ENCODE measurements around the gene GRIN1.
A peak's percentile ranks its signal among the peaks of the same experiment; 100 is the strongest.
"Not testable (repeated sequence)": the region's sequence is repeated elsewhere in the genome, so short reads cannot be mapped to it uniquely, and the experiment has no call there.

The GRIN1 gene

GRCh38 chr9:137128862-137129455, 10.0 kb upstream of the GRIN1 start:
- no peaks in the 10 kb centered on the region for H3K9me3 ChIP-seq (ENCODE audit: low read length)
- H3K4me1 ChIP-seq (ENCODE audit: insufficient read depth, low read length): peaks cover 12% of the 10 kb centered on the region
- no peaks in the 10 kb centered on the region for H3K27me3 ChIP-seq (ENCODE audit: insufficient read depth, low read length)
- peak overlapping the region; percentile 23 for H2AFZ ChIP-seq (ENCODE audit: low read depth, low read length)
- no peaks in the 10 kb centered on the region for H3K36me3 ChIP-seq (ENCODE audit: insufficient read depth, low read length)
- peak overlapping the region; percentile 86 for H3K4me3 ChIP-seq (ENCODE audit: low read length)

GRCh38 chr9:137129456-137130175, 9.3 kb upstream of the GRIN1 start:
- H3K4me3 ChIP-seq (ENCODE audit: low read length): peak overlapping the region; percentile 86
- peaks cover 12% of the 10 kb centered on the region for H3K4me1 ChIP-seq (ENCODE audit: insufficient read depth, low read length)
- H3K9me3 ChIP-seq (ENCODE audit: low read length): no peaks in the 10 kb centered on the region
- H3K36me3 ChIP-seq (ENCODE audit: insufficient read depth, low read length): no peaks in the 10 kb centered on the region
- peak overlapping the region; percentile 23 for H2AFZ ChIP-seq (ENCODE audit: low read depth, low read length)
- H3K27me3 ChIP-seq (ENCODE audit: insufficient read depth, low read length): no peaks in the 10 kb centered on the region

GRCh38 chr9:137130176-137130755, 8.7 kb upstream of the GRIN1 start:
- H3K4me1 ChIP-seq (ENCODE audit: insufficient read depth, low read length): peaks cover 12% of the 10 kb centered on the region
- H3K4me3 ChIP-seq (ENCODE audit: low read length): peak overlapping the region; percentile 86
- H3K27me3 ChIP-seq (ENCODE audit: insufficient read depth, low read length): no peaks in the 10 kb centered on the region
- peak overlapping the region; percentile 23 for H2AFZ ChIP-seq (ENCODE audit: low read depth, low read length)
- no peaks in the 10 kb centered on the region for H3K9me3 ChIP-seq (ENCODE audit: low read length)
- H3K36me3 ChIP-seq (ENCODE audit: insufficient read depth, low read length): no peaks in the 10 kb centered on the region

- Histone ChIP-seq H3K9me3 (ENCODE audit: low read length) (no peaks in the 10 kb centered on the region), H3K4me3 (ENCODE audit: low read length) (no peak overlapping the region), H3K36me3 (ENCODE audit: insufficient read depth, low read length) (no peaks in the 10 kb centered on the region), H3K4me1 (ENCODE audit: insufficient read depth, low read length) (peaks cover 3% of the 10 kb centered on the region), H3K27me3 (ENCODE audit: insufficient read depth, low read length) (peaks cover 33% of the 10 kb centered on the region), H2AFZ (ENCODE audit: low read depth, low read length) (no peak overlapping the region)
These were observed 4.8 kb upstream of the GRIN1 start for GRCh38 chr9:137134191-137134590.

- H3K4me1 ChIP-seq (ENCODE audit: insufficient read depth, low read length); H3K4me3 ChIP-seq (ENCODE audit: low read length); H2AFZ ChIP-seq (ENCODE audit: low read depth, low read length); H3K36me3 ChIP-seq (ENCODE audit: insufficient read depth, low read length); H3K9me3 ChIP-seq (ENCODE audit: low read length): not testable (repeated sequence)
- peaks cover 43% of the 10 kb centered on the region for H3K27me3 ChIP-seq (ENCODE audit: insufficient read depth, low read length)
These were observed 3.8 kb upstream of the GRIN1 start for GRCh38 chr9:137135154-137135553.

- Histone ChIP-seq H3K27me3 (ENCODE audit: insufficient read depth, low read length) (peaks cover 55% of the 10 kb centered on the region), H3K4me1 (ENCODE audit: insufficient read depth, low read length) (peaks cover 3% of the 10 kb centered on the region), H3K4me3 (ENCODE audit: low read length) (no peak overlapping the region), H2AFZ (ENCODE audit: low read depth, low read length) (no peak overlapping the region), H3K36me3 (ENCODE audit: insufficient read depth, low read length) (no peaks in the 10 kb centered on the region), H3K9me3 (ENCODE audit: low read length) (no peaks in the 10 kb centered on the region)
These were observed 2.6 kb upstream of the GRIN1 start for GRCh38 chr9:137136261-137136880.

- Histone ChIP-seq H3K4me1 (ENCODE audit: insufficient read depth, low read length) (peaks cover 3% of the 10 kb centered on the region), H2AFZ (ENCODE audit: low read depth, low read length) (no peak overlapping the region), H3K36me3 (ENCODE audit: insufficient read depth, low read length) (no peaks in the 10 kb centered on the region), H3K9me3 (ENCODE audit: low read length) (no peaks in the 10 kb centered on the region), H3K27me3 (ENCODE audit: insufficient read depth, low read length) (peaks cover 62% of the 10 kb centered on the region), H3K4me3 (ENCODE audit: low read length) (no peak overlapping the region)
These were observed 1.9 kb upstream of the GRIN1 start for GRCh38 chr9:137136881-137137607.

- H3K9me3 ChIP-seq (ENCODE audit: low read length): no peaks in the 10 kb centered on the region
- no peak overlapping the region for H2AFZ ChIP-seq (ENCODE audit: low read depth, low read length)
- no peak overlapping the region for H3K4me3 ChIP-seq (ENCODE audit: low read length)
- H3K27me3 ChIP-seq (ENCODE audit: insufficient read depth, low read length): peaks cover 73% of the 10 kb centered on the region
- H3K36me3 ChIP-seq (ENCODE audit: insufficient read depth, low read length): no peaks in the 10 kb centered on the region
- H3K4me1 ChIP-seq (ENCODE audit: insufficient read depth, low read length): peaks cover 3% of the 10 kb centered on the region
These were observed 764 bp upstream of the GRIN1 start for GRCh38 chr9:137138058-137138721.

- H3K27me3 ChIP-seq (ENCODE audit: insufficient read depth, low read length): peaks cover 83% of the 10 kb centered on the region
- no peak overlapping the region for H3K4me3 ChIP-seq (ENCODE audit: low read length)
- H3K9me3 ChIP-seq (ENCODE audit: low read length): no peaks in the 10 kb centered on the region
- H3K36me3 ChIP-seq (ENCODE audit: insufficient read depth, low read length): no peaks in the 10 kb centered on the region
- peaks cover 3% of the 10 kb centered on the region for H3K4me1 ChIP-seq (ENCODE audit: insufficient read depth, low read length)
- no peak overlapping the region for H2AFZ ChIP-seq (ENCODE audit: low read depth, low read length)
These were observed 655 bp downstream of the GRIN1 start for GRCh38 chr9:137139468-137140150.

GRCh38 chr9:137140151-137141012, 1.4 kb downstream of the GRIN1 start:
- Histone ChIP-seq H2AFZ (ENCODE audit: low read depth, low read length) (no peak overlapping the region), H3K9me3 (ENCODE audit: low read length) (no peaks in the 10 kb centered on the region), H3K27me3 (ENCODE audit: insufficient read depth, low read length) (peaks cover 83% of the 10 kb centered on the region), H3K4me1 (ENCODE audit: insufficient read depth, low read length) (peaks cover 3% of the 10 kb centered on the region), H3K36me3 (ENCODE audit: insufficient read depth, low read length) (no peaks in the 10 kb centered on the region), H3K4me3 (ENCODE audit: low read length) (no peak overlapping the region)

GRCh38 chr9:137141050-137141810, 2.3 kb downstream of the GRIN1 start:
- H3K4me1 ChIP-seq (ENCODE audit: insufficient read depth, low read length): peaks cover 3% of the 10 kb centered on the region
- peaks cover 84% of the 10 kb centered on the region for H3K27me3 ChIP-seq (ENCODE audit: insufficient read depth, low read length)
- no peaks in the 10 kb centered on the region for H3K36me3 ChIP-seq (ENCODE audit: insufficient read depth, low read length)
- H2AFZ ChIP-seq (ENCODE audit: low read depth, low read length): no peak overlapping the region
- H3K4me3 ChIP-seq (ENCODE audit: low read length): no peak overlapping the region
- H3K9me3 ChIP-seq (ENCODE audit: low read length): no peaks in the 10 kb centered on the region

Data from neuron (in vitro differentiated cells).